Sigmoid colon (tissue), 4 donors: ENCODE measurements around the gene MED17.

Experiments used
- EP300 ChIP-seq, 4 donors: sonication (generic); formaldehyde crosslinking; IDR thresholded peaks; one replicate each; pipeline ENCODE4 v1.6.1; 2017; ENCODE audit warnings: antibody characterized with exemption in 4 of 4
- TF ChIP-seq, protein P1 (sequence below), 4 experiments: fragments of 450-650 bp in 3 of 4; fragments of 200-600 bp in 1 of 4; IDR thresholded peaks; one replicate each; pipeline ENCODE4 v1.5.1; 2016 to 2019; ENCODE audit warnings: antibody characterized with exemption in 4 of 4, mild to moderate bottlenecking in 3 of 4, moderate library complexity in 2 of 4

DNA sequence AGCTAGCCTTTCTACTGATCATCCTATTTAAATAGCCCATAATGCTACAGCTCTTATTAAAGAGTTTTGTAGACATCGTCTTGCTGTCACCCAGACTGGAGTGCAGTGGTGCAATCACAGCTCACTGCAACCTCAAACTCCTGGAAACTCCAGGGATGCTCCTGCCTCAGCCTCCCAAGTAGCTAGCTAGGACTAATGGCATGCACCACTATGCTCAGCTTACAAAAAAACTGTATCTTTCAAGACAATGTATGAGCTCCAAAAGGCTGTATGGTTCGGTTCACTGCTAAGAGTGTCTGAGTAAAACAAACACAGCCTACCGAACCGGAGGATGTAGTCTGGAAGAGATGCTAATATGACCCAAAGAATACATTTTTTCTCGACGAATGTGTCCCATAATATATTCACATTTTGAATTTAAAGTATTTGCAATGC lies 45.4 kb upstream of the MED17 start:
- TF ChIP-seq EP300 (IDR thresholded peaks at IDR 0.05): no peak
- TF ChIP-seq, protein P1, sequence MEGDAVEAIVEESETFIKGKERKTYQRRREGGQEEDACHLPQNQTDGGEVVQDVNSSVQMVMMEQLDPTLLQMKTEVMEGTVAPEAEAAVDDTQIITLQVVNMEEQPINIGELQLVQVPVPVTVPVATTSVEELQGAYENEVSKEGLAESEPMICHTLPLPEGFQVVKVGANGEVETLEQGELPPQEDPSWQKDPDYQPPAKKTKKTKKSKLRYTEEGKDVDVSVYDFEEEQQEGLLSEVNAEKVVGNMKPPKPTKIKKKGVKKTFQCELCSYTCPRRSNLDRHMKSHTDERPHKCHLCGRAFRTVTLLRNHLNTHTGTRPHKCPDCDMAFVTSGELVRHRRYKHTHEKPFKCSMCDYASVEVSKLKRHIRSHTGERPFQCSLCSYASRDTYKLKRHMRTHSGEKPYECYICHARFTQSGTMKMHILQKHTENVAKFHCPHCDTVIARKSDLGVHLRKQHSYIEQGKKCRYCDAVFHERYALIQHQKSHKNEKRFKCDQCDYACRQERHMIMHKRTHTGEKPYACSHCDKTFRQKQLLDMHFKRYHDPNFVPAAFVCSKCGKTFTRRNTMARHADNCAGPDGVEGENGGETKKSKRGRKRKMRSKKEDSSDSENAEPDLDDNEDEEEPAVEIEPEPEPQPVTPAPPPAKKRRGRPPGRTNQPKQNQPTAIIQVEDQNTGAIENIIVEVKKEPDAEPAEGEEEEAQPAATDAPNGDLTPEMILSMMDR (IDR thresholded peaks at IDR 0.05): no peak
